H9 (cell line): Measurements from ENCODE around the gene PAOX. TPM values are rescaled to one million over a fixed set of nuclear protein-coding genes. Genes with fewer than 3 reads are reported as not detected.
"Not testable (repeated sequence)": the region's sequence is repeated elsewhere in the genome, so short reads cannot be mapped to it uniquely, and the experiment has no call there.

Experiments used
- DNase-seq: peaks from one replicate; pipeline ENCODE4 v3.0.0-alpha.2; 2017
- H2AFZ ChIP-seq: one replicate; pipeline ENCODE4 v1.6.1; 2013; ENCODE audit warnings: mild to moderate bottlenecking, low read length, control low read depth, moderate library complexity
- H2AK5ac ChIP-seq: 2 replicates; pipeline ENCODE4 v1.6.1; 2013; ENCODE audit warnings: low read length, control low read depth, mixed read lengths; ENCODE audit not compliant: insufficient read length
- H2BK120ac ChIP-seq: one replicate; pipeline ENCODE4 v1.6.1; 2013; ENCODE audit warnings: low read depth, mild to moderate bottlenecking, low read length, control low read depth, inconsistent platforms; ENCODE audit not compliant: poor library complexity, severe bottlenecking
- H2BK12ac ChIP-seq: 2 replicates; pipeline ENCODE4 v1.6.1; 2013; ENCODE audit warnings: low read length, control low read depth, mixed read lengths, low read depth; ENCODE audit not compliant: insufficient read length
- H2BK15ac ChIP-seq: 2 replicates; pipeline ENCODE4 v1.6.1; 2013; ENCODE audit warnings: low read depth, low read length, control low read depth
- H2BK20ac ChIP-seq: one replicate; pipeline ENCODE4 v1.6.1; 2013; ENCODE audit warnings: low read depth, mild to moderate bottlenecking, low read length, control low read depth, inconsistent platforms; ENCODE audit not compliant: poor library complexity, severe bottlenecking
- H2BK5ac ChIP-seq: 2 replicates; pipeline ENCODE4 v1.6.1; 2013; ENCODE audit warnings: low read length, control low read depth, mixed read lengths; ENCODE audit not compliant: insufficient read length
- H3K14ac ChIP-seq: 2 replicates; pipeline ENCODE4 v1.6.1; 2013; ENCODE audit warnings: low read length, control low read depth; ENCODE audit not compliant: insufficient read depth
- H3K18ac ChIP-seq: 2 replicates; pipeline ENCODE4 v1.6.1; 2013; ENCODE audit warnings: low read depth, mild to moderate bottlenecking, mixed read lengths, low read length, control low read depth; ENCODE audit not compliant: insufficient read length
- H3K23ac ChIP-seq: 2 replicates; pipeline ENCODE4 v1.6.1; 2013; ENCODE audit warnings: low read length, control low read depth, mixed read lengths, low read depth; ENCODE audit not compliant: insufficient read length
- H3K23me2 ChIP-seq: 2 replicates; pipeline ENCODE4 v1.6.1; 2013; ENCODE audit warnings: low read depth, mild to moderate bottlenecking, mixed read lengths, low read length, control low read depth; ENCODE audit not compliant: insufficient read length, poor library complexity, severe bottlenecking
- H3K27ac ChIP-seq: 2 replicates; pipeline ENCODE4 v1.5.1; 2013; ENCODE audit warnings: low read length, control low read depth, mixed read lengths, low read depth; ENCODE audit not compliant: insufficient read length
- H3K27me3 ChIP-seq: 2 replicates; pipeline ENCODE4 v1.6.1; 2013; ENCODE audit warnings: low read length, control low read depth, inconsistent platforms; ENCODE audit not compliant: insufficient read depth
- H3K4ac ChIP-seq: 2 replicates; pipeline ENCODE4 v1.6.1; 2013; ENCODE audit warnings: low read depth, mild to moderate bottlenecking, control low read depth, inconsistent platforms, low read length, moderate library complexity
- H3K4me1 ChIP-seq: 2 replicates; pipeline ENCODE4 v1.6.1; 2013; ENCODE audit warnings: low read length, control low read depth, inconsistent platforms; ENCODE audit not compliant: insufficient read depth
- H3K4me2 ChIP-seq: 2 replicates; pipeline ENCODE4 v1.6.1; 2013; ENCODE audit warnings: low read length, control low read depth, mixed read lengths; ENCODE audit not compliant: insufficient read length, insufficient read depth
- H3K56ac ChIP-seq: 2 replicates; pipeline ENCODE4 v1.6.1; 2013; ENCODE audit warnings: low read depth, mild to moderate bottlenecking, mixed read lengths, low read length, control low read depth; ENCODE audit not compliant: insufficient read length
- H3K79me1 ChIP-seq: 2 replicates; pipeline ENCODE4 v1.6.1; 2013; ENCODE audit warnings: low read depth, mild to moderate bottlenecking, moderate library complexity, low read length, control low read depth, inconsistent platforms; ENCODE audit not compliant: insufficient read depth, poor library complexity, severe bottlenecking
- H3K79me2 ChIP-seq: 2 replicates; pipeline ENCODE4 v1.6.1; 2013; ENCODE audit warnings: low read length, control low read depth, inconsistent platforms; ENCODE audit not compliant: insufficient read depth
- H3K9ac ChIP-seq: 2 replicates; pipeline ENCODE4 v1.6.1; 2013; ENCODE audit warnings: low read length, control low read depth, mixed read lengths; ENCODE audit not compliant: insufficient read length; ENCODE audit errors: extremely low read depth
- H3K9me3 ChIP-seq: one replicate; pipeline ENCODE4 v1.6.1; 2013; ENCODE audit warnings: low read depth, low read length, inconsistent platforms; ENCODE audit not compliant: control insufficient read depth
- H3T11ph ChIP-seq: one replicate; pipeline ENCODE4 v1.6.1; 2013; ENCODE audit warnings: mild to moderate bottlenecking, low read length, control low read depth, inconsistent platforms
- H4K20me1 ChIP-seq: one replicate; pipeline ENCODE4 v1.6.1; 2013; ENCODE audit not compliant: control insufficient read depth, insufficient read length, insufficient read depth
- H4K5ac ChIP-seq: 2 replicates; pipeline ENCODE4 v1.6.1; 2013; ENCODE audit warnings: low read depth, mild to moderate bottlenecking, mixed read lengths, low read length, control low read depth; ENCODE audit not compliant: insufficient read length
- H4K8ac ChIP-seq: replicated peaks from 2 replicates; pipeline ENCODE4 v1.6.1; 2013; ENCODE audit warnings: low read length, control low read depth, mixed read lengths, low read depth; ENCODE audit not compliant: insufficient read length
- H4K91ac ChIP-seq: 2 replicates; pipeline ENCODE4 v1.6.1; 2013; ENCODE audit warnings: low read depth, mild to moderate bottlenecking, moderate library complexity, mixed read lengths, low read length, control low read depth; ENCODE audit not compliant: insufficient read length
- H3K27ac Mint-ChIP-seq, 3 experiments: 2 replicates in 2 of 3; 3 replicates in 1 of 3; pipeline ENCODE4 v1.8.0; 2020 to 2021; ENCODE audit warnings: mixed read lengths in 3 of 3, mild to moderate bottlenecking in 1 of 3, moderate library complexity in 1 of 3
- H3K27me3 Mint-ChIP-seq: 2 replicates; pipeline ENCODE4 v1.8.0; 2021; ENCODE audit warnings: low read depth, mild to moderate bottlenecking, moderate library complexity, mixed read lengths
- H3K36me3 Mint-ChIP-seq, 3 experiments: 2 replicates in 2 of 3; 3 replicates in 1 of 3; pipeline ENCODE4 v1.8.0; 2020 to 2021; ENCODE audit warnings: low read depth in 3 of 3, mixed read lengths in 3 of 3; ENCODE audit not compliant: insufficient read depth in 1 of 3
- H3K4me1 Mint-ChIP-seq, 2 experiments: 2 replicates each; pipeline ENCODE4 v1.8.0; 2020; ENCODE audit warnings: mixed read lengths in 2 of 2
- H3K4me3 Mint-ChIP-seq, 2 experiments: 2 replicates in 1 of 2; 3 replicates in 1 of 2; pipeline ENCODE4 v1.8.0; 2020 to 2021; ENCODE audit warnings: mild to moderate bottlenecking in 2 of 2, mixed read lengths in 2 of 2, moderate library complexity in 1 of 2
- H3K9me3 Mint-ChIP-seq, 2 experiments: 2 replicates in 1 of 2; 3 replicates in 1 of 2; pipeline ENCODE4 v1.8.0; 2020; ENCODE audit warnings: mild to moderate bottlenecking in 2 of 2, mixed read lengths in 2 of 2, moderate library complexity in 1 of 2
- WGBS: extraction: QIAGEN DNeasy Blood & Tissue Kit; methylation state at CpG from one replicate; pipeline ENCODE4 v1.1.7; 2013; ENCODE audit warnings: missing lambda C conversion rate, low lambda C conversion rate, mixed read lengths; ENCODE audit not compliant: insufficient read length; ENCODE audit errors: extremely low coverage; 5-methylcytosine and 5-hydroxymethylcytosine counted together
- total RNA-seq: library from RNA; stranded (reverse); gene quantifications from 2 replicates; pipeline ENCODE4 v1.2.1, GENCODE V29; 2021
- TF ChIP-seq, protein P1 (sequence below): fragments of 200-600 bp; sonication (generic); conservative IDR thresholded peaks from 3 replicates; pipeline ENCODE4 v1.8.0; 2021; ENCODE audit warnings: antibody characterized with exemption, mild to moderate bottlenecking

PAOX gene
- total RNA-seq, 1 experiment from 2014 or later: 5.6 TPM

DNA sequence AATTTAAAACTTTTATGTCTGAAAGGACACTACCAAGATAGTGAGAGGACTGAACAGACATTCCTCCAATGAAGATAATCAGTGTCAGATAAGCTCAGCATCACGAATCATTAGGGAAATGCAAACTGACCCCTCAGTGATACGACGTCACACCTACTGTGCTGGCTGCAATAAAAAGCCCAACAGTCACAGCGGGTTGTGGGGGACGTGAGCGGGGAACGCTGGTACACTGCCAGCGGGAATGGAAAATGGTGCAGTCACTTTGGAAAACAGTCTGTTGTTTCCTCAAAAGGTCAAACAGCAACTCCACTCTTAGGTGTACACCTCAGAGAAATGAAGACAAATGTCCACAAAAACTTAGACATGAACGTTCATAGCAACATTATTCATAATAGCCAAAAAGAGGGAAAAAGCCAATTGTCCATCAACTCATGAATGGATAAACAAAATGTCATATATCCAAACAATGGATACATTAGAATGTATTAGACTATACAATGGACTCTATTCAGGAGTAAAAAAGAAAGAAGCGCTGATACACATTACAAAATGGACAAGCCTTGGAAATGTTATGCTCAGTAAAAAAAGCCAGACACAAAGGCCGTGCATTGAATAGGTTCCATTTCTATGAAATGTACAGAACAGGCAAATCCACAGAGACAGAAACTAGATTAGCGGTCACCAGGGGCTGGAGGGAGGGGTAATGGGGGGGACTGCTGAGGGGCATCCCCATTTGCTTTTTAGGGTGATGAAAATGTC is 3.5 kb upstream of the PAOX start:
- Histone ChIP-seq H2BK120ac (no peak overlapping the region), H2AK5ac (no peak overlapping the region), H3K9me3 (no peaks in the 10 kb centered on the region), H2BK20ac (no peak overlapping the region), H3K56ac (no peak overlapping the region), H2AFZ (no peak overlapping the region), H3K23ac (no peak overlapping the region), H3K79me2 (no peaks in the 10 kb centered on the region), H3K4me1 (no peaks in the 10 kb centered on the region), H3K4ac (no peak overlapping the region), H4K5ac (no peak overlapping the region), H3K18ac (no peak overlapping the region), H3T11ph (no peak overlapping the region), H2BK12ac (no peak overlapping the region), H3K14ac (no peak overlapping the region), H3K27ac (no peak overlapping the region), H2BK15ac (no peak overlapping the region), H3K9ac (no peak overlapping the region), H3K23me2 (peaks cover 8% of the 10 kb centered on the region), H4K8ac (no peak overlapping the region), H3K4me2 (no peak overlapping the region), H3K27me3 (peaks cover 18% of the 10 kb centered on the region), H3K79me1 (no peaks in the 10 kb centered on the region), H2BK5ac (no peak overlapping the region), H4K91ac (no peak overlapping the region), H4K20me1 (no peaks in the 10 kb centered on the region)
- peaks cover 54% of the 10 kb centered on the region for H3K27me3 Mint-ChIP-seq
- H3K9me3 Mint-ChIP-seq: peaks cover 0 to 3% of the 10 kb centered on the region in 2 experiments; a peak in 2 of 5 replicates
- WGBS: no CpG with 5 or more reads among the region's 12 CpGs
- TF ChIP-seq, protein P1, sequence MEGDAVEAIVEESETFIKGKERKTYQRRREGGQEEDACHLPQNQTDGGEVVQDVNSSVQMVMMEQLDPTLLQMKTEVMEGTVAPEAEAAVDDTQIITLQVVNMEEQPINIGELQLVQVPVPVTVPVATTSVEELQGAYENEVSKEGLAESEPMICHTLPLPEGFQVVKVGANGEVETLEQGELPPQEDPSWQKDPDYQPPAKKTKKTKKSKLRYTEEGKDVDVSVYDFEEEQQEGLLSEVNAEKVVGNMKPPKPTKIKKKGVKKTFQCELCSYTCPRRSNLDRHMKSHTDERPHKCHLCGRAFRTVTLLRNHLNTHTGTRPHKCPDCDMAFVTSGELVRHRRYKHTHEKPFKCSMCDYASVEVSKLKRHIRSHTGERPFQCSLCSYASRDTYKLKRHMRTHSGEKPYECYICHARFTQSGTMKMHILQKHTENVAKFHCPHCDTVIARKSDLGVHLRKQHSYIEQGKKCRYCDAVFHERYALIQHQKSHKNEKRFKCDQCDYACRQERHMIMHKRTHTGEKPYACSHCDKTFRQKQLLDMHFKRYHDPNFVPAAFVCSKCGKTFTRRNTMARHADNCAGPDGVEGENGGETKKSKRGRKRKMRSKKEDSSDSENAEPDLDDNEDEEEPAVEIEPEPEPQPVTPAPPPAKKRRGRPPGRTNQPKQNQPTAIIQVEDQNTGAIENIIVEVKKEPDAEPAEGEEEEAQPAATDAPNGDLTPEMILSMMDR: no peak
- H3K27ac Mint-ChIP-seq: no peak overlapping the region
- no peak overlapping the region; a peak in 1 of 5 replicates for H3K4me3 Mint-ChIP-seq
- H3K36me3 Mint-ChIP-seq: peaks cover 2 to 9% (median 9%) of the 10 kb centered on the region in 3 experiments; a peak in 5 of 7 replicates
- no peak for DNase-seq
- peaks cover 2 to 7% of the 10 kb centered on the region in 2 experiments; a peak in 3 of 4 replicates for H3K4me1 Mint-ChIP-seq

DNA sequence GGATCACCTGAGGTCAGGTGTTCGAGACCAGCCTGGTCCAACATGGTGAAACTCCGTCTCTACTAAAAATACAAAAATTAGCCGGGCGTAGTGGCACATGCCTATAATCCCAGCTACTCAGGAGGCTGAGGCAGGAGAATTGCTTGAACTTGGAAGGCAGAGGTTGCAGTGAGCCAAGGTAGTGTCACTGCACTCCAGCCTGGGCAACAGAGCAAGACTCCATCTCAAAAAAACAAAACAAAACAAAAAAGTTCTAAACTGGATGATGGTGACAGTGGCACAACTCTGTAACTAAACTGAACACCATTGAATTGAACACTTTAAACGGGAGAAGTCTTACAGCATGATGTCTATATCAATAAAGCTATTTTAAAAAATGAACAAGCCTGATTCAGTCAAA is 2.9 kb upstream of the PAOX start:
- not testable (repeated sequence) for H3T11ph ChIP-seq, H3K27ac ChIP-seq, H3K18ac ChIP-seq, H2BK15ac ChIP-seq, DNase-seq, H3K9me3 ChIP-seq, H2BK120ac ChIP-seq, H2AK5ac ChIP-seq, H3K4me1 ChIP-seq, H2AFZ ChIP-seq, H3K9me3 Mint-ChIP-seq, H4K20me1 ChIP-seq, H3K14ac ChIP-seq, H3K4me2 ChIP-seq, H4K8ac ChIP-seq, H3K4me3 Mint-ChIP-seq, H3K56ac ChIP-seq, H2BK20ac ChIP-seq, H3K9ac ChIP-seq, H3K79me2 ChIP-seq, H4K91ac ChIP-seq, H2BK12ac ChIP-seq, H2BK5ac ChIP-seq, H3K36me3 Mint-ChIP-seq, H3K27ac Mint-ChIP-seq, H3K79me1 ChIP-seq, H3K4ac ChIP-seq, H4K5ac ChIP-seq, H3K4me1 Mint-ChIP-seq, H3K23me2 ChIP-seq, H3K23ac ChIP-seq
- peaks cover 58% of the 10 kb centered on the region for H3K27me3 Mint-ChIP-seq
- peaks cover 18% of the 10 kb centered on the region for H3K27me3 ChIP-seq
- no CpG with 5 or more reads among the region's 5 CpGs for WGBS
